GM19397 (cell line): ENCODE measurements around the gene TMEM248.
"Not testable (repeated sequence)": the region's sequence is repeated elsewhere in the genome, so short reads cannot be mapped to it uniquely, and the experiment has no call there.

ENCODE experiments used
- ATAC-seq: cut with Tn5 transposase; IDR thresholded peaks from one replicate; pipeline ENCODE4 v1.9.1; 2021; ENCODE audit warnings: mild to moderate bottlenecking, moderate library complexity; ENCODE audit not compliant: unreplicated experiment

The TMEM248 gene, protein sequence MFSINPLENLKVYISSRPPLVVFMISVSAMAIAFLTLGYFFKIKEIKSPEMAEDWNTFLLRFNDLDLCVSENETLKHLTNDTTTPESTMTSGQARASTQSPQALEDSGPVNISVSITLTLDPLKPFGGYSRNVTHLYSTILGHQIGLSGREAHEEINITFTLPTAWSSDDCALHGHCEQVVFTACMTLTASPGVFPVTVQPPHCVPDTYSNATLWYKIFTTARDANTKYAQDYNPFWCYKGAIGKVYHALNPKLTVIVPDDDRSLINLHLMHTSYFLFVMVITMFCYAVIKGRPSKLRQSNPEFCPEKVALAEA

DNA sequence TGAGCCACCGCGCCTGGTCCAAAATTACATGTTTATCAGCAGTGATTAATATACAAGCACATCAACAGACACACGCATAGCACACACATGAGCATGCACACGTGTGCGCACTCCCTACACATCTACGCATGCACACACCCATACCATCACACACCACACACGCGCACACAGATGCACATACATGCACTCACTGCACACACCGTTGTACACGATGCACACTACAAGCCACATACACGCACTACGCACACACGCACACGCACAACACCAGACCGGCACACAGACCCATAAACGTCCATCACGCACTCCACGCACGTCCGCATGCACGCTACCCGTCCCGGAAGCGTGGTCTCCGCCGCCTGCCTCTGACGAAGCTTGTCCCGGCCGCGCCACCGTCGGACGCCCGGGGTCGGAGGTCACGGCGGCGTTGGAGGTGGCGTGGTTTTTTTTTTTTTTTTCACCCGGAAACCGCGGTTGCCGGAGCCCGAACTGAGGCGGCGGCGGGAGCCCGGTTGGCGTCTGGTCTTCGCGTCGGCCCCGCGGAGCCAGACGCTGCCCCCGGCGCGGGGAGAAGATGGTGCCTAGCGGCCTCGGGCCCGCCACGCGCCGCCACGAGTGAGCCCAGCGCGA, at the start of gene TMEM248:
Gene TMEM248, plus strand, starts transcription at position 457 of the 627 bp plus-strand sequence. CDS start 20,641 bp downstream, outside the sequence.
- peak; percentile 91 for ATAC-seq

DNA sequence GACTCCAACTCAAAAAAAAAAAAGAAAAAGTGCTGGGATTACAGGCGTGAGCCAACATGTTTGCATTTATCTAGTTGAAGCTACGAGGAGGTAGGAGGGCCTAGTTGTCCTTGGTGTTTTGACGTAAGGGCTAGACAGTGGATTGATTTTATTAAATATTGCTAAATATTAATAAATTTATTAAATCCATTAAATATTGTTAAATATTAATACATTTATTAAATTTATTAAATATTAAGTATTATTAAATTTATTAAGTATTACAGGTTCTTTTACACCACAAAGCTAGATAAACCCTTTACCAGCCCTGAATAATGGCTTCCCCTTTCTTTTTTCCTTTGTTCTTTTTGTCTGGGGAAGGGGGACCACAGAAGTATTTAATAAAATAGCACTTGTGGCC, 47.5 kb upstream of the TMEM248 start:
- no peak for ATAC-seq

DNA sequence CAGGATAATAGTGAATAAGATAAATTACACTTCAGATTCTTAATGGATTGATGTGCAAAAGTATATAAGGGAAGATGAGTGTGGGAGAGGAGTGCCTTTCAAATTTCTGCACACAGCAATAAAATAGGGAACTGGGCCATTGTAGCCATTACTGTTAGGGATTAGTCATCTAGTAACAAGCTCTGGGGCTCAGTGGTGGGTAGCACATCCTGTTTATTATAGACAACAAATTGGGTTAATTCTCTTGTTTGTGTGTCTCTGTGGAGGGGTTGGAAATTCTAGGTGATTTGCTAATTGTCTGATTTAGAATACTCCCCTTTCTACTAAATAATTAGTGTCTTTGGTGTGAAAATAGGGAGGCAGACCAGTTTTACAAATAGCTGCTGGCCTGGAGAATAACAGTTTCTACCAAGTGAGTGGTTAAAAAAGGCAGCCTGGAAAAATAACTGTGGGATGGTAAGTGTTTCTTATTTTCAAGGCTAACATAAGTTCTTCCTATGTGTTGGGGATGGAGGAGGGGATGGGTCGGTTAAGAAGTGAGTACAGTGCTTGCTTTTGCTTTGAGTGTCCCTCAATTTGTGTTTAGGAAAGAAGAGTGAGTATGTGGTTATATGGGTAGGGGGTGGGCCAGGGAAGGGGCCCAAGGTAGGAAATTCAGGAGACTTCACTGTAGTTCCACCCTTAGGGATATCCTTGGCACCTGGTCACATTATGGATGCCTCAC, 43.3 kb upstream of the TMEM248 start:
- peak; percentile 86 for ATAC-seq

DNA sequence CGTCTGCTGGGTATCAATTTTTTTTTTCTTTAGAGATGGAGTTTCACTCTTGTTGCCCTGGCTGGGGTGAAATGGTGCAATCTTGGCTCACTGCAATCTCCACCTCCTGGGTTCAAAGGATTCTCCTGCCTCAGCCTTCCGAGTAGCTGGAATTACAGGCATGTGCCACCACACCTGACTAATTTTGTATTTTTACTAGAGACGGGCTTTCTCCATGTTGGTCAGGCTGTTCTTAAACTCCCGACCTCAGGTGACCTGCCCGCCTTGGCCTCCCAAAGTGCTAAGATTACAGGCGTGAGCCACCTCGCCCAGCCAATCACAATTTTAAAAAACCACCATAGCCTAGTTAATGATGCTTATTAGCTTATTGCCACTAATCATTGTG, 42.7 kb upstream of the TMEM248 start:
- ATAC-seq: not testable (repeated sequence)

DNA sequence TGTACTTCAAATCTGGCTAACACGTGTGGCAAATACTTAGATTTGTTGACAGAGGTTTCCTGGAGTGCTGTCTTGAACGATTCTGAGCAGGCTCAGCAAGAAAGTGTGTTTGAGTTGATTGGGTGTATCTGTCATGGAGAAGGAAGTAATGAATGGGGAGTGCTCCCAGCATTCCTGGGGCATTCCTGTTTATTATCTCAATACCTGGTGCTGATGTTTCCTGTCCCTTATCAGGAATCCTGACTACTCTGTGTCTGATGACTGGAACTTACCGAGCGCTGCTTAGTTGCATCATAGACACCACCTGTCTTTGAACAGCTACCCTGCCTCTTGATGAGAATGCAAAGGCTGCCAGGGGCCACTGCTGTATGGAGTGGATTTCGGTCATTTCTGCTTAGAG, 41.0 kb upstream of the TMEM248 start:
- no peak for ATAC-seq

DNA sequence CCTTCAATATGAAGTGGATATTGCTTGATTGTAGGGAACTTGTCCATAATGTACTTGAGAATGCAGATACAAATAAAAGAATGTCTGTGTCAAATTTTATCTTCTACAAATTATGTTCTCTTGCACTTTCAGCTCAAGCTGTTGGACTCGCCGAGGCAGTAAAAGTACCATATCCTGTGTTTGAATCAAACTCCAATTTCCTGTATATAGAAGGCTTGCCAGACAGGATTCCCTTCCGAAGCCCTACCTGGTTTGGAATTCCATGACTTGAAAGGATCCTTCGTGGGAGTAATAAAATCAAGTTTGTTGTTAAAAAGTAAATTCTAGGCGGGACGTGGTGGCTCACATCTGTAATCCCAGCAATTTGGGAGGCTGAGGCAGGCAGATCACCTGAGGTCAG, 40.4 kb upstream of the TMEM248 start:
- ATAC-seq: not testable (repeated sequence)

DNA sequence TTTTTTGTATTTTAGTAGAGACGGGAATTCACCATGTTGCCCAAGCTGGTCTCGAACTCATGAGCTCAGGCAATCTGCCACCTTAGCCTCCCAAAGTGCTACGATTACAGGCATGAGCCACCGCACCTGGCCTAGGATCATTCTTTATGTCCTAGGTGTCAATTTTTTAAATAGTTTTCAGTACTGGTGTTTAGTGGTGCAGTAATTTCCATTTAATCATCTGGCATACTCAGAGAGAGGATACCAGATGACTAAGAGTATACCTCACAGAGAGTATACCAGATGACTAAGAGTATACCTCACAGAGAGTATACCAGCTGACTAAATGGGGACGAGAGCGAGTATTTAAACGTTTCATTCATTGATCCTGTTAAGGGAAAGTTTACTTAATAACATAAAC, 37.3 kb upstream of the TMEM248 start:
- no peak for ATAC-seq

DNA sequence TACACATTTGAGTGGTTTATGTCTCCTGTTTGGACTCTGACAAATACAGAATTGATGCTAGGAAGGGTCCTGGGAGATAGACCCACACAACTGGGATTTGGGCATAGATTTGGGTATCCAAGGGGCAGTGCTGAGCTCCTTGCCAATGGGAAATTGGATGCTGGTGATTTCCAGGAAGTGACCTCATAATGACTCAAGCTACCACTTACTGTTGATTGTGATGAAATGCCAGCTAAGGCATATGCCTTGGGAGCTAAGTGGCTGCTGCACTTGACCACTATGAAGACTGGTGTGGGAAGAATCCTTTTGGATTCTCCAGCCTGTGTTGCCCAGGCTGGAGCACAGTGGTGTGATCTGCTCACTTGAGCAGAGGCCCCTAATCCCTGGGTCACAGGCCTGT, 36.5 kb upstream of the TMEM248 start:
- ATAC-seq: not testable (repeated sequence)

DNA sequence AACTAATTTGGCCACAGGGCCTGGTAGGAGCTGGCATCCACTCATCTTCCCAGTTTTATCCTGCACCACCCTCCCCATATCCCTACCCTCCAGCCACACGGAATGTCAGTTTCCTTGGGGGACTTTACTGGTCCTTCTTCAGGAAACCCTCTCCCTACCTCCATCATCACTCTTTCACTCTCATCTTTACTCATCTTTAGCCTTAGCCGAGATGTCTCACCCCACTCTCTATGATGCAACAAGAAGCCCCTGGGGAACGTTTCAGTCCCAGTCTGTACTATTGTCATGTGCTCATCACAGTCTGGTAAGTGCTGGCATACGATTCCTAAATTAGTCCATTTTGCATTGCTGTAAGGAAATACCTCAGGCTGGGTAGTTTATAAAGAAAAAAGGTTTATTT, 34.9 kb upstream of the TMEM248 start:
- ATAC-seq: peak; percentile 56

DNA sequence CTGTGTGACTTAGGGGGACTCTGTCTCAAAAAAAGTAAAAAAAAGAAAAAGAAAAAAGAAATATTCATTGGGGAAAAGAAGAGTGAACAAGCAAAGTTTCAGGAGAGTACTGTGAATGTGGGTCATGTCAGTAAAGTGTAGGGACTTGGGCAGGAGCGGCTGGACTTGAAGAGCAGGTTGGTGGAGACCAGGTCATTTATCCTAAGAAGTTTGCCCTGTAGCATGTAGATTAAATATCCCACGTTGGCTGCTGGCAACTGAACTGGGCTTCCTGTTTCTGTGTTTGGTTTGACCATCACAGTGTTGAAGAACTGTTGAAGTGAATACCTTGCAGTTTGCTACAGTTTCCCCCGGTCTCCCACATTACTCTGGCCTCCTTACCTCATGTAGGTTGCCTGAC, 32.8 kb upstream of the TMEM248 start:
- not testable (repeated sequence) for ATAC-seq

DNA sequence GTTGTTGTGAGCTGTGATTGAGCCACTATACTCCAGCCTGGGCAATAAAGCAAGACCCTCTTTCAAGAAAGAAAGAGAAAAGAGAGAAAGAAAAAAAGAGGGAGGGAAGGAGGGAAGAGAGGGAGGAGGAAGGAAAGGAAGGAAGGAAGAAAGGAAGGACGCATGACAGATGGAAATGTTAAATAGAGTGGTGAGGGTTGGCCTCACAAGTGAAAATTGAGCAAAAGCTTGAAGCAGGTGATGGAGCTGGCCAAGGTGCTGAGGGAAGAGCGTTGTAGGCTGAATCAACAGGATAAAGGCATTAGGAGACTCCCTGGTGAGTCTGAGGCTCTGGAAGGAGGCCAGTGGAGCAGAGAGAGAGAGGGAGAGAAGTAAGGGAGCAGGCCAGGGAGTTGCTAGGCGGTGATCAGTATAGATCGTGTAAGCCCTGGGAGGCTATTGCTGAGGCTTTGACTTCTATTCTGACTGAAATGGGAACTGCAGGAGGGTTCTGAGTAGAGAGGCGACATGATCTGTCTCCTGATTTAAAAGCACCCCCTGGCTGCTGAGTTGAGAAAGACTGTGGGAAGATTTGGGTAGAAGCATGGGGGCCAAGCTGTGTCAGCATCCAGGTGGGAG, 26.5 kb upstream of the TMEM248 start:
- no peak for ATAC-seq

DNA sequence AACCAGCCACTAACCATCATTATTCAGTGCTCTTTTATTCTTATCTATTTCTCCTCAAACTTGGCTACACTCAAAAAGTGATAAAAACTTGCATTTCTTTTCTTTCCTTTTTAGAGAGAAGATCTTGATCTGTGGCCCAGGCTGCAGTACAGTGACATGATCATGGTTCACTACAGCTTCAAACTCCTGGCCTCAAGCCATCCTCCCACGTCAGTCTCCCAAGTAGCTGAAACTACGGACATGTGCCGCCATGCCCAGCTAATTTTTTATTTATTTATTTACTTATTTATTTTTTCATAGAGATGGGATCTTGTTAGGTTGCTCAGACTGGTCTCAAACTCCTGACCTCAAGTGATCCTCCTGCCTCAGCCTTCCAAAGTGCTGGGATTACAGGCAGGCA, 24.6 kb upstream of the TMEM248 start:
- no peak for ATAC-seq

DNA sequence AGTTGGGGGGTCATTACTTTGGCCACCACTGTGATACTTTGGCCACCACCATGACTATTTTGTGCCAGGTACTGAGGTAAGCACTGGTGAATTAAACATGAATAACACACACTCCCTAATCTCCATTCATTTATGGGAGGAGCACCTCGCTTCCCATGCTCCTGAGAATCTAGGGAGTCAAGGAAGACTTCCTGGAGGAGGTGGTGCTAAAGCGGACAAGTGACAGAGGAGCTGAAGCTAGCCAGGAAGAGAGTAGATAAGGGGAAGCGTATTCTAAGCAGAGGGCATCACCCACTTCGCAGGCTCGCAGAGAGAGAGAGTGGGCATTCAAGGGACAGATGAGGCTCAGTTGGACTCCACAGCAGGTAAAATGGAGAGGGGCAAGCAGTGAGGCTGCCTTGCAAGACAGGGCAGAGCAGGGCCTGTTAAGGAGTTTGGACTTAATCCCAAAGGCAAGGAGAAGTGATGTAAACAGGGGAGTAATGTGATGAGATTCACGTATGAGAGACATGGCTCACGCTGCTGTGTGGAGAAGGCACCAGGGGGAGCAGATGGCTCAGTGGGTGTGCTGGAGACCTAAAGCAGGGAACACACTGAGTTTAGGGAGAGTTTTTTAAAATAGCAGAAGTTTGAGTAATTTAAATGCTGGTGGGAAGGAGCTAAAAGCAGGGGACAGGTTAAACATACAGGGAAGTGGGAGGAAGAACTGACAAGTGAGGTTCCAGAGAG, 21.3 kb upstream of the TMEM248 start:
- ATAC-seq: no peak

DNA sequence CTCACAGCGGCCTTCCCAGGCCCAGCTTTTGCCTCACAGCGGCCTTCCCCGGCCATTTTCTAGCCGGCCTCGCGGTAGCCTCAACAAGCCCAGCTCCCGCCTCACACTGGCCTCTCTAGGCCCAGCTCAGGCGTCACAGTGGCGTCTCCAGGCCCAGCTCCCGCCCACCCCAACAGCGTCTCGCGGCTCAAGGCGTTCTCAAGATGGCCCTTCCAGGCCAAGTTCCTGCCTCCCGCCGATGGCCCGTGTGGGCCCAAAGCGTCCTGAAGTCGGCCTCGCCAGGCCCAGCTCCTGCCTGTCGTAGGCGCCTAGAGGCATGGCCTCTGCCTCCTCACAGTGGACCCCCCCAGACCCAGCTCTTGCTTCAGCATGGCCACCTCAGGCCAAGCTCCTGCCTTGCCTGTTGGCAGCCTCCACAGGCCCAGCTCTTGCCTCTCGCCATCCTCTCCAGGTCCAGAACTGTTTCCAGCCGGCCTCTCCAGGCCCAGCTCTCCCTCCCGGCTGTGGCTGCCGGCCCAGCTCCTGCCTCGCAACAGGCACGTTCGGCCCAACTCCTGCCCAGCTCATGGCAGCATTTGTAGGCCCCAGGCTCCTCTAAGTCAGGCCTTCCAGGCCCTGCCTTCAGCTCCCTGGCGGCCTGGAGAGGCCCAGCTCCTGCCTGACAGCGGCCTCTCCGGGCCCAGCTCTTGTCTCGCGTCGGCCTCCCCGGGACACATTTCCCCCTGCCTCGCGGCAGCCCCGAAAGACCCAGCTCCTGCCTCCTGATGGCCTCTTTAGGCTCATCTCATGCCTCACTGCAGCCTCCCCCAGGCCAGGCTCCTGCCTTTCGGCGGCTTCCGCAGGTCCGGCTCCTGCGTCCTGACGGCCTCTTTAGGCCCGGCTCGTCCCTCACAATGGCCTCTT, 18.8 kb upstream of the TMEM248 start:
- ATAC-seq: no peak

DNA sequence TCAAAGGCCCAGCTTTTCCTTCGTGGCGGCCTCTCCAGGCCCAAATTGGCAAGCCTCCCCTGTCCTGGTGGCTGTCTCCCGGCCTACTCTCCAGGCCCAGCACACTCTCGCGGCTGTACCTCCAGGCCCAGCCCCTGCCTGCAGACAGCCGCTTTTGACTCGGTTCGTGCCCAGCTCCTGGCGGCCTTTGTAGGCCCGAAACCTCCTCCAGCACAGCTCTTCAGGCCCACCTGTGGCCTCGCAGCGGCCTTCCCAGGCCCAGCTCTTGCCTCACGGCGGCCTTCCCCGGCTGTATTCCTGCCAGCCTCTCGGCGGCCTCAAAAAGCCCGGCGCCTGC, 18.2 kb upstream of the TMEM248 start:
- ATAC-seq: no peak

DNA sequence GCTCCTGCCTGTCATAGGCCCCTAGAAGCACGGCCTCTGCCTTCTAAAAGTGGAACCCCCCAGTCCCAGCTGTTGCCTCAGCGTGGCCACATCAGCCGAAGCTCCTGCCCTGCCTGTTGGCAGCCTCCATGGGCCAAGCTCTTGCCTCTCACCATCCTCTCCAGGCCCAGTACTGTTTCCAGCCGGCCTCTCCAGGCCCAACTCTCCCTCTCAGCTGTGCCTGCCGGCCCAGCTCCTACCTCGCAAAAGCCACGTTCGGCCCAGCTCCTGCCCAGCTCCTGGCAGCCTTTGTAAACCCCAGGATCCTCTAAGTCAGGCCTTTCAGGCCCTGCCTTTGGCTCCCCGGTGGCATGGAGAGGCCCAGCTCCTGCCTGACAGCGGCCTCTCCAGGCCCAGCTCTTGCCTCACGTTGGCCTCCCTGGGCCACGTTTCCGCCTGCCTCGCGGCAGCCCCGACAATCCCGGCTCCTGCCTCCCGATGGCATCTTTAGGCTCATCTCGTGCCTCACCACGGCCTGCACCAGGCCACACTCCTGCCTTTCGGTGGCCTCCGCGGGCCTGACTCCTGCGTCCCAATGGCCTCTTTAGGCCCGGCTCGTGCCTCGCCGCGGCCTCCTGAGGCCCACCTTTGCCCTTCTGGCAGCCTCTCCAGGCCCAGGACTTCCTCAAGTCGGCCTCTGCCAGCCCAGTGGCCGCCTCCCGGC, 17.5 kb upstream of the TMEM248 start:
- ATAC-seq: no peak

DNA sequence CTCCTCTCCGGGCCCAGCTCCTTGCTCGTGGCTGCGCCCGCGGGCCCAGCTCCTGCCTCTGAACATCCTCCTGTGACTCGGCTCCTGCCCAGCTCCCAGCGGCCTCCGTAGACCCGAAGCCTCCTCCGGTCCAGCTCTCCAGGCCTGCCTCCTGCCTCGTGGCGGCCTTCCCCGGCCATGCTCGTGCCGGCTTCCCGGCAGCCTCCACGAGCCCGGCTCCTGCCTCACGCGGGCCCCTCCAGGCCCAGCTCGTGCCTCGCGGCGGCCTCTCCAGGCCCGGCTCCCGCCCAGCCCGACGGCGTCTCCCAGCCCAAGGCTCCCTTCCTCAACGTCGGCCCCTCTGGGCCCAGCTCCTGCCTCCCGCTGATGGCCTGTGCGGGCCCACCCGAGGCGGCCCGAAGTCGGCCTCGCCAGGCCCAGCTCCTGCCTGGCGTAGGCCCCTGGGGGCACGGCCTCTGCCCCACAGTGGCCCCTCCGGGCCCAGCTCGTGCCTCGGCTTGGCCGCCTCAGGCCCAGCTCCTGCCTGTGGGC, 16.9 kb upstream of the TMEM248 start:
- ATAC-seq: no peak

DNA sequence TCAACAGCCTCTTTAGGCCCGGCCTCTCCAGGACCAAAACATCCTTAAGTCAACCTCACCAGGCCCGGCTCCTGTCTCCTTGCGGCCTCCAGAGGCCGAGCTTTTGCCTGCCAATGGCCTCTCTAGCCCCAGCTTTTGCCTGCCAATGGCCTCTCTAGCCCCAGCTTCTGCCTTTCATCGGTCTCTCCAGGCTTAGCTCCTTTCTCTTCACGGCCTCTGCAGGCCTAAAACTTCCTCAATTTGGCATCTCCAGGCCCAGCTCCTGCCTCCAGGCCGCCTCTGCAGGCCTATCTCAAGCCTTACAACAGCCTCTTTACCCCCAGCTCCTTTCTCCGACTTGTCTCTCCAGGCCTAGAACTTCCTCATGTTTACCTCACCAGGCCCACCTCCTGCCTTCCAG, 15.7 kb upstream of the TMEM248 start:
- no peak for ATAC-seq

DNA sequence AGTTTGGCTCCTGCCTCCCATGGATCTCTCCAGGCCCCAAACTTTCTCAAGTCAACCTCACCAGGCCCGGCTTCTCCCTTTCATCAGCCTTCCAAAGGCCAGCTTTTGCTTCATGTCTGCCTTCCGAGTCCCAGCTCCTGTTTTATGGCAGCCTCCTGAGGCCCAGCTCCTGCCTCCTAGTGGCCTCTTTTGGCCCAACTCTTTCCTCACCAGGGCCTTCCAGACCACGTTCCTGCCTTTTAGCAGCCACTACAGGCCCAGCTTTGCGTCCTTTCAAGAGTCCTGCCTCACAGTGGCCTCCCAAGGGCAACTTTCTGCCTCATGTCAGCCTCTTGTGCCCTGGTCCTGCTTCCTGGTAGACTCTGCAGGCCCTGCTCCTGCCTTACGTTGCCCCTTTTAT, 15.3 kb upstream of the TMEM248 start:
- no peak for ATAC-seq
